ENCODE data around the gene ASH1L. TPM values are rescaled to one million over a fixed set of nuclear protein-coding genes. Genes with fewer than 3 reads are reported as not detected.
"Not testable (repeated sequence)": the region's sequence is repeated elsewhere in the genome, so short reads cannot be mapped to it uniquely, and the experiment has no call there.

ASH1L gene
- 10 to 100 TPM in 2 of 3 donors, 1 to 10 TPM in 1; 5.6 to 13.6 (median 12.0) TPM for polyA plus RNA-seq

GRCh38 chr1:155562581-155563376 is at the start of gene ASH1L:
ASH1L (minus strand) TSS chr1:155562803; CDS start chr1:155521519, 41,284 bp downstream.
- WGBS, 3 donors, result 0 to 1% (median 1%) methylated on average over 60 to 86 of the region's 87 CpGs
- peak within 1 kb of the TSS; percentile 94 for H3K27ac ChIP-seq (ENCODE audit: low read depth, low read length)

- 0 to 10% (median 3%) methylated on average over 1 to 5 of the region's 33 CpGs for WGBS, 3 donors
- not testable (repeated sequence) for H3K27ac ChIP-seq (ENCODE audit: low read depth, low read length)
Measured at GRCh38 chr1:155610257-155610647, 47.6 kb upstream of the ASH1L start.

- 5 to 8% (median 7%) methylated on average over 42 to 45 of the region's 47 CpGs for WGBS, 3 donors
- no peak within 1 kb of the TSS for H3K27ac ChIP-seq (ENCODE audit: low read depth, low read length)
Measured at GRCh38 chr1:155609515-155610256, 47.1 kb upstream of the ASH1L start, which contains the start of gene MSTO1. MSTO1 (plus strand) TSS chr1:155610218; CDS start chr1:155610249, 31 bp downstream.

- WGBS, 3 donors, result 92 to 98% (median 98%) methylated on average over 9 of the region's 9 CpGs
- no peak overlapping the region for H3K27ac ChIP-seq (ENCODE audit: low read depth, low read length)
Measured at GRCh38 chr1:155608888-155609225, 46.3 kb upstream of the ASH1L start.

GRCh38 chr1:155607708-155608107 is 45.1 kb upstream of the ASH1L start:
- WGBS, 3 donors, result 79 to 84% (median 84%) methylated on average over 7 of the region's 7 CpGs

GRCh38 chr1:155599828-155600572 is 37.4 kb upstream of the ASH1L start:
- WGBS, 3 donors, result 36 to 40% (median 39%) methylated on average over 11 to 12 of the region's 12 CpGs
- H3K27ac ChIP-seq (ENCODE audit: low read depth, low read length), result not testable (repeated sequence)

More at GRCh38 chr1:155607708-155608107, 45.1 kb upstream of the ASH1L start:
- H3K27ac ChIP-seq (ENCODE audit: low read depth, low read length), result no peak overlapping the region

- 13 to 27% (median 15%) methylated on average over 12 of the region's 12 CpGs for WGBS, 3 donors
- no peak overlapping the region for H3K27ac ChIP-seq (ENCODE audit: low read depth, low read length)
Measured at GRCh38 chr1:155598842-155599331, 36.3 kb upstream of the ASH1L start.

- 95 to 97% (median 96%) methylated on average over 5 of the region's 5 CpGs for WGBS, 3 donors
- no peak overlapping the region for H3K27ac ChIP-seq (ENCODE audit: low read depth, low read length)
Measured at GRCh38 chr1:155596864-155597263, 34.3 kb upstream of the ASH1L start.

- WGBS, 3 donors, result 64 to 77% (median 70%) methylated on average over 3 of the region's 3 CpGs
- H3K27ac ChIP-seq (ENCODE audit: low read depth, low read length), result not testable (repeated sequence)
Measured at GRCh38 chr1:155595877-155596474, 33.4 kb upstream of the ASH1L start.

- no peak overlapping the region for H3K27ac ChIP-seq (ENCODE audit: low read depth, low read length)
- WGBS, 3 donors, result 23 to 35% (median 35%) methylated on average over 5 to 6 of the region's 6 CpGs
Measured at GRCh38 chr1:155591770-155592169, 29.2 kb upstream of the ASH1L start.

- not testable (repeated sequence) for H3K27ac ChIP-seq (ENCODE audit: low read depth, low read length)
- WGBS, 3 donors, result 88 to 94% (median 92%) methylated on average over 19 to 20 of the region's 20 CpGs
Measured at GRCh38 chr1:155590516-155591247, 28.1 kb upstream of the ASH1L start.

- not testable (repeated sequence) for H3K27ac ChIP-seq (ENCODE audit: low read depth, low read length)
- WGBS, 3 donors, result 87 to 100% (median 90%) methylated on average over 1 to 3 of the region's 3 CpGs
Measured at GRCh38 chr1:155589282-155589681, 26.7 kb upstream of the ASH1L start.

GRCh38 chr1:155583846-155584245 is 21.2 kb upstream of the ASH1L start:
- not testable (repeated sequence) for H3K27ac ChIP-seq (ENCODE audit: low read depth, low read length)
- 94 to 97% (median 95%) methylated on average over 5 to 6 of the region's 6 CpGs for WGBS, 3 donors

GRCh38 chr1:155575608-155576007 is 13.0 kb upstream of the ASH1L start:
- 94 to 98% (median 96%) methylated on average over 6 of the region's 6 CpGs for WGBS, 3 donors
- H3K27ac ChIP-seq (ENCODE audit: low read depth, low read length), result not testable (repeated sequence)

GRCh38 chr1:155574077-155574476 is 11.5 kb upstream of the ASH1L start:
- 74 to 96% (median 94%) methylated on average over 3 of the region's 3 CpGs for WGBS, 3 donors
- H3K27ac ChIP-seq (ENCODE audit: low read depth, low read length), result no peak overlapping the region

- 71 to 82% (median 79%) methylated on average over 4 of the region's 4 CpGs for WGBS, 3 donors
- H3K27ac ChIP-seq (ENCODE audit: low read depth, low read length), result no peak overlapping the region
Measured at GRCh38 chr1:155570593-155570990, 8.0 kb upstream of the ASH1L start.

- H3K27ac ChIP-seq (ENCODE audit: low read depth, low read length), result no peak overlapping the region
- WGBS, 3 donors, result 75 to 82% (median 77%) methylated on average over 6 of the region's 6 CpGs
Measured at GRCh38 chr1:155569988-155570592, 7.5 kb upstream of the ASH1L start.
